Kidney epithelial cell (primary cell): ENCODE results near the gene CLHC1. TPM values are rescaled to one million over a fixed set of nuclear protein-coding genes. Genes with fewer than 3 reads are reported as not detected.
A peak's percentile ranks its signal among the peaks of the same experiment; 100 is the strongest.
"Not testable (repeated sequence)": the region's sequence is repeated elsewhere in the genome, so short reads cannot be mapped to it uniquely, and the experiment has no call there.

Experiments
- DNase-seq: peaks from one replicate; pipeline ENCODE4 v3.0.0-alpha.2; 2010; ENCODE audit warnings: low read depth
- H3K27me3 ChIP-seq: 2 replicates; pipeline ENCODE4 v1.6.0; 2011; ENCODE audit warnings: low read length; ENCODE audit not compliant: control insufficient read depth, insufficient read depth
- H3K36me3 ChIP-seq: 2 replicates; pipeline ENCODE4 v1.5.1; 2011; ENCODE audit warnings: low read length; ENCODE audit not compliant: control insufficient read depth, insufficient read depth
- H3K4me3 ChIP-seq: 2 replicates; pipeline ENCODE4 v1.5.1; 2011; ENCODE audit warnings: low read depth, mild to moderate bottlenecking, control low read depth, low read length
- total RNA-seq: library from RNA; depleted of rRNA; stranded (reverse); fragments of >200 nt; gene quantifications from 2 replicates; pipeline ENCODE4 v1.2.3, GENCODE V29; 2015
- TF ChIP-seq, protein P1 (sequence below): IDR thresholded peaks from 2 replicates; pipeline ENCODE4 v1.5.1; 2011; ENCODE audit warnings: mild to moderate bottlenecking, moderate library complexity, low read length, control low read depth, inconsistent platforms; ENCODE audit not compliant: insufficient read depth, poor library complexity, severe bottlenecking

CLHC1 gene
- total RNA-seq, 1 donor from 2014 or later, result 16.5 TPM

DNA sequence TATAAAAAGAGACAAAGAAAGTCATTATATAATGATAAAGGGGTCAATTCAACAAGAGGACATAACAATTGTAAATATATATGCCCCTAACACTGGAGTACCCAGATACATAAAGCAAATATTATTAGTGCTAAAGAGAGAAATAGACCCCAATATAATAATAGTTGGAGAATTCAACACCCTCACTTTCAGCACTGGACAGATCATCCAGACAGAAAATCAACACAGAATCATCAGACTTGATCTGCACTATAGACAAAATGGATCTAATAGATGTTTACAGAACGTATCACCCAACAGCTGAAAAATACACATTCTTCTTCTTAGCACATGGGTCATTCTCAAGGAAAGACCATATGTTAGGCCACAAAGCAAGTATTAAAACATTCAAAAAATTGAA is 31.7 kb downstream of the CLHC1 start:
- no peak overlapping the region for H3K4me3 ChIP-seq
- TF ChIP-seq, protein P1, sequence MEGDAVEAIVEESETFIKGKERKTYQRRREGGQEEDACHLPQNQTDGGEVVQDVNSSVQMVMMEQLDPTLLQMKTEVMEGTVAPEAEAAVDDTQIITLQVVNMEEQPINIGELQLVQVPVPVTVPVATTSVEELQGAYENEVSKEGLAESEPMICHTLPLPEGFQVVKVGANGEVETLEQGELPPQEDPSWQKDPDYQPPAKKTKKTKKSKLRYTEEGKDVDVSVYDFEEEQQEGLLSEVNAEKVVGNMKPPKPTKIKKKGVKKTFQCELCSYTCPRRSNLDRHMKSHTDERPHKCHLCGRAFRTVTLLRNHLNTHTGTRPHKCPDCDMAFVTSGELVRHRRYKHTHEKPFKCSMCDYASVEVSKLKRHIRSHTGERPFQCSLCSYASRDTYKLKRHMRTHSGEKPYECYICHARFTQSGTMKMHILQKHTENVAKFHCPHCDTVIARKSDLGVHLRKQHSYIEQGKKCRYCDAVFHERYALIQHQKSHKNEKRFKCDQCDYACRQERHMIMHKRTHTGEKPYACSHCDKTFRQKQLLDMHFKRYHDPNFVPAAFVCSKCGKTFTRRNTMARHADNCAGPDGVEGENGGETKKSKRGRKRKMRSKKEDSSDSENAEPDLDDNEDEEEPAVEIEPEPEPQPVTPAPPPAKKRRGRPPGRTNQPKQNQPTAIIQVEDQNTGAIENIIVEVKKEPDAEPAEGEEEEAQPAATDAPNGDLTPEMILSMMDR, result no peak
- H3K27me3 ChIP-seq, result no peaks in the 10 kb centered on the region
- no peaks in the 10 kb centered on the region for H3K36me3 ChIP-seq
- DNase-seq, result no peak

GRCh38 chr2:55196526-55196925 is 35.6 kb downstream of the CLHC1 start:
- TF ChIP-seq, protein P1, result no peak
- DNase-seq, result no peak
- H3K36me3 ChIP-seq, result no peaks in the 10 kb centered on the region
- no peaks in the 10 kb centered on the region for H3K27me3 ChIP-seq
- no peak overlapping the region for H3K4me3 ChIP-seq

GRCh38 chr2:55191888-55192287 is 40.2 kb downstream of the CLHC1 start:
- not testable (repeated sequence) for H3K27me3 ChIP-seq, H3K4me3 ChIP-seq, H3K36me3 ChIP-seq, DNase-seq

DNA sequence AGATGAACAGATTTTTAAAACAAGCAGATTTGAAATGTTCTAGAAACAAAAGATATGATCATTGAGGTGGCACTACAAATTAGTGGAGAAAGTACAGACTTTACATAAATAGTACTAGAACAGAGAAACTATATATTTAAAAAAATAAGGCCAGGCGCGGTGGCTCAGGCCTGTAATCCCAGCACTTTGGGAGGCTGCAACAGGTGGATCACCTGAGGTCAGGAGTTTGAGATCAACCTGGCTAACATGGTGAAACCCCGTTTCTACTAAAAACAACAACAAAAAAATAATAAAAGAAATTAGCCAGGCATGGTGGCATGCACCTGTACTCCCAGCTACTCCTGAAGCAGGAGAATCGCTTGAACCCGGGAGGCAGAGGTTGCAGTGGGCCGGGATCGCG is 45.3 kb downstream of the CLHC1 start:
- DNase-seq, H3K36me3 ChIP-seq, H3K4me3 ChIP-seq, H3K27me3 ChIP-seq: not testable (repeated sequence)

GRCh38 chr2:55180374-55180773 is 51.7 kb downstream of the CLHC1 start:
- no peaks in the 10 kb centered on the region for H3K36me3 ChIP-seq
- H3K4me3 ChIP-seq, result no peak overlapping the region
- TF ChIP-seq, protein P1, result no peak
- DNase-seq, result no peak
- no peaks in the 10 kb centered on the region for H3K27me3 ChIP-seq

DNA sequence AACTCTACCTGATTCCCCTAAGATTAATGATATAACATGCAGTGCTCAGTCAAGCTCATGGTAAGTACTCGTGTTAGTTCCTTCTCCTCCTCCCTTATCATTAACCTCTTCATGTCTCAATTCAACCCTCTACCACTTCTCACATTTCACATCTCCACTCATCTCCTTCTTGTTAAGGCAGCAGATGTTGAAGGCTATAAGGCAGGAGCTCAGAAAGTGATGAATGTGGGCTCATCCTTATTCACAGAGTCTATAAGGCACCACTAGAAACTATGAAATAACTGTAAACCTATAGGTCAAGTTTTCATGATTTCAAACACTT is 56.0 kb downstream of the CLHC1 start:
- TF ChIP-seq, protein P1, result no peak
- no peak for DNase-seq
- H3K36me3 ChIP-seq, result no peaks in the 10 kb centered on the region
- H3K27me3 ChIP-seq, result no peaks in the 10 kb centered on the region
- no peak overlapping the region for H3K4me3 ChIP-seq

- DNase-seq, result no peak
- no peaks in the 10 kb centered on the region for H3K36me3 ChIP-seq
- H3K27me3 ChIP-seq, result no peaks in the 10 kb centered on the region
- TF ChIP-seq, protein P1, result peak; percentile 45
- no peak overlapping the region for H3K4me3 ChIP-seq
Measured at GRCh38 chr2:55175254-55176093, 56.6 kb downstream of the CLHC1 start.
